ENCODE measurements around the gene NSFL1C.
A peak's percentile ranks its signal among the peaks of the same experiment; 100 is the strongest.
"Not testable (repeated sequence)": the region's sequence is repeated elsewhere in the genome, so short reads cannot be mapped to it uniquely, and the experiment has no call there.

The NSFL1C gene

DNA sequence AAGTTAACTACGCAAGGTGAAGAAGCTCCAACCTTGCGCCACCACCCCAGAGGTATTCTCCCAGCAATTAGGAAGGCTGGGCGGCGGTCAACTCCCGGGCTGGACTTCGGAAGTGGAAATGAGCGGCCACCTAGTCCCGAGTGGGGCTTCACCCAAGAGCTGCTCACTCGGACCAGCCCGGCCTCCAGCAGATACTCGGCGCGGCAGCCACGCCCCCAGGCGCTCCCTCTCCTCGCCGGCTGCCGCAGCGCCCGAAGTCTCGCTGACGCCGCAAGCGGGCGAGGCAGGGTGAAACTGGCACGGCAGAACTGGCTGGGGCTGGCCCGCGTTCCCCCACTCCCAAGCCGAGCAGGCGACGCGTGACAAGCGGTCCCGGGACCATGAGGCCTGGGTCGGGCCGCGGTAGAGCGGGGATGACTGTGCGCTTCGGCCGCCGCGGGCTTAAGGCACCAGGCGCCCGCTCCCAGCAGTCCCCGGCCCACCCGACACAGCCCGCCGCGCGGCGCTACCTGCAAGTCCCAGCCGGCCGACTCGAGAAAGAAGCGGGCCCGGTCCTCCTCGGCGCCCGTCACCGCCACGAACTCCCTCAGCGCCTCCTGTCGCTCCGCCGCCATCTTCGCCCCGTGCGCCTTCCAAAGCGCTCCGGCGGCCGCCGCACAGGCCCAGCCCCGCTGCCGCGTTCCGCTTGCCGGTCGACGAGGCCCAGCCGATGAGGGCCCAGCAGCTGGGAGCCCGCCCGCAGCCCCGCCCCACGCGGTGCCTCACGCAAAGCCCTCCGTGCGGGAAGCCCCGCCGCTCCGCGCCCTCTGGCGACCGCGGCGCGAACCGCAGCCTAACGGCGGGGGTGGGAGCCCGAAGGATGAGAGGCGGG is at the start of gene NSFL1C:
Gene NSFL1C, minus strand, starts transcription at position 639 of the 871 bp plus-strand sequence. Its CDS starts 25 bp downstream, at position 614.
- peak; percentile 92 for DNase-seq

DNA sequence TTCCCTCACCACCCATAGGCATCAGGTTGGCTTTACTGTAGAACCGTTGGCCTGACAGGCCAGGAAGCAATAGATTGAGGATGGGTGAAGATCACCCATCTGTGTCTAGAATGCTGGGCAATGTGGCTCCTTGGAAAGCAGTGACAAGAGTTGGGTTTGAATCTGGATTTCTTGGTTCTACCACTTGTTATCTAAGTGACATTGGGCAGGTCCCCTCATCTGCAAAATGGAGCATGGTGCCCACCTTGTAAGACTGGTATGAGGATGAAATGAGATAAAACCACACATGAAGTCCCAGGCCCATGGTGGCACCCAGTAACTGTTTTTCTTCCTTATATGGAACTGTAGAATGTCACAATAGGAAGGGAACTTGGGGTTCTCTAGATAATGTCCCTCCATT is 47.2 kb upstream of the NSFL1C start:
- DNase-seq, result no peak

DNA sequence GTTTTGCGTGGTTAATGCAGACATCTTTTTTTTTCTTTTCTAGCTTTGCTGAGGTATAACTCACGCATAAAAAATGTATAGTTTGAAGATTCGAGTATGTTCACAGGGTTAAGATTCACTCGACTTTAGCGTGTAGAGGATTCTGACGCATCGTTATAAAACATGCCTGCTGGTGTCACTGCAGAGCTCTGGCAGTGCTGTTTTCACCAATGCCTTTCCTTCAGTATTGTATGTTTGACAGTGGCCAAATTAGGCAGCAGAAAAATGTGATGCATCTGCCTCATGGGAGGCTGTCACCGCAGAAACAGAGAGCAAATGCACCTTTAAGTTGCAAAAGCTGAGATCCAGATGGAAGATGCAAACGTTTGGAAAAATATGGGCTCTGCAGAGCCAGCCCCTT is 42.6 kb upstream of the NSFL1C start:
- DNase-seq, result no peak

DNA sequence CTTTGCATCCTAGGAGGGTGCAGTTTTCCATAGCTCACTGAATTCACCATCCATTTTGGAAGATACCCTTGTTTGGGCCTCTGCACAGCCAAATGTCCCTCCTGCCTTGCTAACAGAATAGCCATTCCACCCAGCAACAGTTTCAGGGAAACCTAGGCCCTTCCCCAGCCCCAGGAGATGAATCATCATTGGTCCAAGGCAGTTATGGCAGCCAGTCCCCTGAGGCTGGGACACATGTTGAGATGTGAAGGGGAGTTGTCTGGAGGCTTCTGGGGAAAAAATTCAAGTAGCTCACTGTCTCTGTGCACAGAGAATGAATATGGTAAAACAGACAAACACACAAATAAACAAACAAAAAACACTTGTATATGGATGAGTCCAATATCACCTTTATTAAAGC is 41.9 kb upstream of the NSFL1C start:
- DNase-seq, result no peak

DNA sequence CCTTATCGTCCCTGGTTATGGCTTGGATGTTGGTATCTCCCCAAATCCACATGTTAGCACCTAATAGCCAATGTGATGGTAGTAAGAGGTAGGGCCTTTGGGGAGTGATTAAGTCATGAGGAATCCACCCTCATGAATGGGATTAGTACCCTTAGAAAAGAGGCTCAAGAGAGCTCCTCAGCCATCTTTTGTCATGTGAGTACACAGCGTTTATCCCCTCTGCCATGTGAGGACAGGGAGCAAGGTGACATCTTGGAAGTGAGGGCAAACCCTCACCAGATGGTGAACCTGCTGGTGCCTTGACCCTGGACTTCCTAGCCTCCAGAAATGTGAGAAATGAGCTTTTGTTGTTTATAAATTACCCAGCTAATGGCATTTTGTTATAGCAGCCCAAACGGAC is 40.6 kb upstream of the NSFL1C start:
- no peak for DNase-seq

GRCh38 chr20:1505871-1506270 is 39.2 kb upstream of the NSFL1C start:
- DNase-seq, result no peak

GRCh38 chr20:1505361-1505760 is 38.7 kb upstream of the NSFL1C start:
- no peak for DNase-seq

DNA sequence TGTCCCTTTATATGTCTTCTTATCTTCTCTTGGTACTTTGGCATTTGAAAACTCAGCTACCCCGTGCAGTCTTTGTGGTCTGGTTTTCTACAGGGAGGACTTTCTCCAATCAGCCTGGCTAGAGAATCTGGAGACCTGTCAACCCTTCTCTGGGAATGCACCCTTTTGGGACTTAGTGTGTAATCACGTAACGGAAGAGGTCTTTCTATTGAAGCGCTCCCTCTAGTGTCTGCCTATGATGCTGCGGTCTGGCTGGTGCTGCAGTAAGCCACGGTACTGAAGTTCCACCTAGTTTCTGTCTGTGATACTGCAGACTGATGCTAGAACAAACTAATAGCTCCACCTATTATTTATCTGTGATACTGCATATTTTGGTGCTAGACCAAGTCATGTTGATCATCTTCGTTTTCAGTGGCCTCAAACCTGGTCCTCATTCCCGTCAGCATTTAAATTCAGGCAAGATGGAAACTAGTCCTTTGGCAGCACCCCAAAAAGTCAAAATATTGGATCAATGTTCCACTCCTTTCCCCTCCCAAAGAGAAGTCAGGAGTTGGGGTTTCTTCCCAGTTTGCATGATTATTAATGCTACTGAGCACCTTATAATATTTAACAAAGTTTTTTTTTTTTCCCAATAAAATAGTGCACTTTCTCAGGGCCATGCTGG is 37.0 kb upstream of the NSFL1C start:
- peak; percentile 83 for DNase-seq

DNA sequence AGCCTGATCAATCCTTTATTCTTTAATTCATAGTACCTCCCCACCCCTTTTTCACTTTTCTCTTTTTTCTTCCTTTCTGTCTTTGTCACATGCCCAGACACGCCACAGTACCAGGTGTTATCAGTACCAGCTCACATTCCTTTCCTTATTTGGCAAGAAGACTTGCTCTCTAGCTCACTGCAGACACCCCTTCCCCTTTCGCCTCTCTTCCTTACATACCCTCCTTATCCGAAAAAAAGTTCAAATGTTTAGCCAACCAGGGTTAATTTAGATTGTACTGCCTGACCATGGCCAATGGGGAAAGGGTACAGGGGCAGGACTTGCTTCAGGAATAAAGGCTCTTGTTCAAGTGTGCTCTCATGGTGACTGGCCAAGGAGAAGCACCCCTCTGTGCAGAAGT is 33.8 kb upstream of the NSFL1C start:
- DNase-seq, result no peak

GRCh38 chr20:1499528-1500420 is 33.1 kb upstream of the NSFL1C start:
- no peak for DNase-seq

- not testable (repeated sequence) for DNase-seq
Observed at GRCh38 chr20:1497371-1497770, 30.7 kb upstream of the NSFL1C start.

- no peak for DNase-seq
Observed at GRCh38 chr20:1496930-1497329, 30.3 kb upstream of the NSFL1C start.

- no peak for DNase-seq
Observed at GRCh38 chr20:1494436-1494835, 27.8 kb upstream of the NSFL1C start.

DNA sequence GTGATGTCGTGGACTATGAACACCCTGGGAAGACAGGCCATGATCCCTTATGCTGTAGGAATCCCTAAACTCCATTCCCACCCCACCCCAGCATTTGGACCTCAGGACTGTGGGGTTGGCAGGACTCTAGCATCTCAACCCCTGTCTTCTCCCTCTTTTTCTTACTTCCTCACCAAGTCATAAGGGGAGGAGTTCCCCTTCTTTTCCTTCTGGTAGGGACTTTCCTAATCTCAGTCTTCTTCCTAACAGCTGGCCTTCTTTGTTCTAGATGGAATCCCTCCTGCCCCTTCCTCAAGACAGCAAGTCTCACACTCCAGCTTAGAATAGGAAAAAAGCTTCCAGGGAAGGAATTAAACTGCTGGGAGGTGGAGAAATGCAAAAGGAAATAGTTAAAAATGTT is 26.9 kb upstream of the NSFL1C start:
- no peak for DNase-seq

- no peak for DNase-seq
Observed at GRCh38 chr20:1491860-1492642, 25.4 kb upstream of the NSFL1C start.

- DNase-seq, result no peak
Observed at GRCh38 chr20:1491281-1491840, 24.7 kb upstream of the NSFL1C start, which contains the start of gene SIRPB2. Gene SIRPB2 (minus strand): TSS chr20:1491420. CDS start chr20:1491359, 61 bp downstream.

DNA sequence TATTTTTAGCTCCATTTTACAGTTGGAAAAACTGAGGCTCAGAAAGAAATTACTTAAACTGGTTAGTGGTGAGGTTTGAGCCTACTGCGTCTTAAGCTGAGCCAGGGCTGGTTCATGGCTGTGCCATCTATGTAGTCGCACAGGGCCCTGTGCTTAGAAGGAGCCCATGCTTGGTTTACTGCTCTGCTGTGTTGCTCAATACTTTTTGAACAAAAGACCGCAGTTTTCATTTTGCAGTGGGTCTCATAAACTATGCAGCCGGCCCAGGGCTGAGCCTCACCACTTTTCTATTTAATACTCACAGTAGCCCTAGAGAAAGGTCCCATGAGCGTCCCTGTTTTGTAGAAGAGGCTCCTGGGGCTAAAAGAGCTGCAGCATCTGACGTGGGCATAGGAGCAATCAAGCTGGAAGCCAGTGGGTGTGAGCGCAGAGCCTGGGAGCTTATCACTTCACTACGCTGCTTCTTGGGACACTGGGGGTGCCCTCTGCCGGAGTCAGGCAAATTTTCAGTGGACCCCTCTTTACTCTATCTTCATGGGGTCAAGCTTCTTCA is 24.1 kb upstream of the NSFL1C start:
- DNase-seq, result no peak

- no peak for DNase-seq
Observed at GRCh38 chr20:1489764-1490436, 23.3 kb upstream of the NSFL1C start.

DNA sequence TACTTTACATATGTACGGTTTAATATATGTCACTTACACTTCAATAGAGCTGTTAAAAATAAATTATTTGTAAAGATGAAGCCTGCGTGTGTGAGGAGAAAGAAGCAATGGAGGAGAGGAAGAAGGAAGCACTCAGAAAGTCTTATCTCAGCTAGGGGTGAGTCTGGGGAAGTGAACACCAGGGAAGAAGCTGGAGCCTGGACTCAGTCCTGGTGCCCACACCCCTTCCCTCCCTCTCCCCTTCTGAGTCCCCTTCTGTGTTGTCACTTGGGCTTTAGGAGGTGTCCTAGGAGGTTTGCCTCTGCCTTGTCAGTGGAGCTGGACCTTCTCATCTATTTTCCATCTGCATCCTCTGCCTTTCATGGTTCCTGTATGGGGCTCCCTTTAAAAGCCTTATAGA is 22.7 kb upstream of the NSFL1C start:
- DNase-seq, result no peak

GRCh38 chr20:1486566-1486965 is 19.9 kb upstream of the NSFL1C start:
- no peak for DNase-seq

All from fibroblast of skin of right quadriceps (primary cell).